Stimulated activated CD4-positive, alpha-beta T cell treated with anti-CD3 and anti-CD28 coated beads, Interleukin-2, amount 100 ng/mL, for 24 hours (primary cell): ENCODE measurements around the gene PRSS33.

Experiments
- DNase-seq, 2 donors: peaks; one replicate each; pipeline ENCODE4 v3.0.0-alpha.2; 2020

The PRSS33 gene

GRCh38 chr16:2761472-2761871 is 25.9 kb downstream of the PRSS33 start:
- no peak for DNase-seq

GRCh38 chr16:2757344-2757743 is 30.0 kb downstream of the PRSS33 start:
- DNase-seq, result no peak

DNA sequence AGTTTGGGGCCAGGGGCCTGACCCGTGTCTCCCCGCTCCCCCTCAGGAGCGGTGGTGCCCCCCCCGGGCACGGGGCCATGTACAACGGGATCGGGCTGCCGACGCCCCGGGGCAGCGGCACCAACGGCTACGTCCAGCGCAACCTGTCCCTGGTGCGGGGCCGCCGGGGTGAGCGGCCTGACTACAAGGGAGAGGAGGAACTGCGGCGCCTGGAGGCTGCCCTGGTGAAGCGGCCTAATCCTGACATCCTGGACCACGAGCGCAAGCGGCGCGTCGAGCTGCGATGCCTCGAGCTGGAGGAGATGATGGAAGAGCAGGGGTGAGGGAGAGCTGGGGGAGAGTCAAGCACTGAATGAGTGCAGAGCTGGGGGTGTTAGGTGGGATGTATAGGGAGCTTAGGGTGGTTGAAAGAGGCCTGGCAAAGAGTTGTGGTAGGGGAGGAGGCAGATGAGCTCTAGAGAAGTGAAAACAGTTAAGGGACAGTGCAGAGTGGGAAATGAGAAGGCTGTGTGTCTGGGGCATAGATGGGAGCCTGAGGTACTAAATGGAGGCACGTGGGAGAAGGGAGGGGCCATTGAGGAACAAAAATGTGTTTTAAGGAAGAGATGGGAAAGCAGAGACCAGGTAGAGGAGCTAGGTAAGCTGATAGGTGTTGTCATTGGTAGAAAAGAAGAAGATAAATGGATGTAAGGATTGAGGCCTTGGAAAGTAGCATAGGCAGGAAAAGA is 30.9 kb downstream of the PRSS33 start:
- DNase-seq, result no peak

- no peak for DNase-seq
Observed at GRCh38 chr16:2755158-2755557, 32.2 kb downstream of the PRSS33 start.

DNA sequence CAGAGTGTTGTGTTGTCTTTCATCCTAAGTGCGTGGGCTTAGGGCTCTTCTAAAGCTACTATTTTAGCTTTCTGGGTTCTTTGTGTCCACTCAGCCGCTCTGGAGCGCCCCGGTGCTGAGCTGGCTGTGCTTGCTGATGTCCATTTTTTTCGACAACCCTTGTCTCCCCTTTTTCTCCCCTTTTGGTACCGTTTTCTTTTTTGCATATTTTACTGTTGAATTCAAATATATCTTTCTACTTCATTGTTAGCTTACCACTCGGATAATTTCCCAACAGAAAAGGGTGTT is 33.7 kb downstream of the PRSS33 start:
- no peak for DNase-seq

- peak; percentile 76 to 81 for DNase-seq
Observed at GRCh38 chr16:2752850-2753732, 34.3 kb downstream of the PRSS33 start.

- DNase-seq, result peak; percentile 94
Observed at GRCh38 chr16:2752035-2752849, 35.1 kb downstream of the PRSS33 start, which contains the start of gene SRRM2. TSS of gene SRRM2 (plus strand) at chr16:2752638. CDS start at chr16:2756365, 3,727 bp downstream.

DNA sequence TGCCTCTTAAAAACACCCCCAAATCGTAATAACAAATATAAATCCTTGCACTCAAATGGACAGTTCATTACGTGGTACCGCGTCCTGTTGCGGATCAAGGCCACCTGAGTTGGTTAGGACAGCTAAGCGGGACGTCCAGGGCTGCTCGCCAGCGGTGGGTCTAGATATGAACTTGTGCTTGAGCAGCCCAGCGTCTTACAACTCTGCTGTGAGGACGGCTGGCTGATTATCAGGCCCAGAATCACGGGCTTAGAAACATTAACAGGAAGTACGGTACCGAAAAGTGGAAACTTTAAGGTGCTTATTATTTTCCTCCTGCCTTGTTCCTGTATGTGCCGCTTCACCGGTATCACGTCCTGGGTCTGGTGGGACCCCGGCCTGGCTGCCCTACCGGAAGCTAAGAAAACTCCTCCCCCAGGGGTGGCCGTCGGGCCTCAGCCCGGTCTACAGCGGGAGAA is 35.8 kb downstream of the PRSS33 start:
- no peak for DNase-seq

DNA sequence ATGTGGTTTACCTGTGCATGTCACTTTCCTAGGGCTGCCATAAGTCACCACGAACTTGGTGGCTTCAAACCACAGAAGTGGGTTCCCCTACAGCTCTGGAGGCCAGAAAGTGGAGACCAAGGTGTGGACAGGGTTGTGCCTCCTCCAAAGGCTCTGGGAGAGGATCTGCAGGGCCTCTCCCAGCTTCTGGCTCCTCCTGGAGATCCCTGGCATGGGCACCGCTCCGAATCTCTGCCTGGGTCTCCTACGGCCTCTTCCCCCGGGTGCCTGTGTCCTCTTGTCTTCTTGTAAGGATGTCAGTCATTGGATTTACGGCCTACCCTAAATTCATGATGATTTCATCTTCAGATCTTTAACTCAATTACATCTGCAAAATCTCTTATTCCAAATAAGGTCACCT is 37.4 kb downstream of the PRSS33 start:
- DNase-seq, result no peak

GRCh38 chr16:2749476-2749875 is 37.9 kb downstream of the PRSS33 start:
- no peak for DNase-seq

DNA sequence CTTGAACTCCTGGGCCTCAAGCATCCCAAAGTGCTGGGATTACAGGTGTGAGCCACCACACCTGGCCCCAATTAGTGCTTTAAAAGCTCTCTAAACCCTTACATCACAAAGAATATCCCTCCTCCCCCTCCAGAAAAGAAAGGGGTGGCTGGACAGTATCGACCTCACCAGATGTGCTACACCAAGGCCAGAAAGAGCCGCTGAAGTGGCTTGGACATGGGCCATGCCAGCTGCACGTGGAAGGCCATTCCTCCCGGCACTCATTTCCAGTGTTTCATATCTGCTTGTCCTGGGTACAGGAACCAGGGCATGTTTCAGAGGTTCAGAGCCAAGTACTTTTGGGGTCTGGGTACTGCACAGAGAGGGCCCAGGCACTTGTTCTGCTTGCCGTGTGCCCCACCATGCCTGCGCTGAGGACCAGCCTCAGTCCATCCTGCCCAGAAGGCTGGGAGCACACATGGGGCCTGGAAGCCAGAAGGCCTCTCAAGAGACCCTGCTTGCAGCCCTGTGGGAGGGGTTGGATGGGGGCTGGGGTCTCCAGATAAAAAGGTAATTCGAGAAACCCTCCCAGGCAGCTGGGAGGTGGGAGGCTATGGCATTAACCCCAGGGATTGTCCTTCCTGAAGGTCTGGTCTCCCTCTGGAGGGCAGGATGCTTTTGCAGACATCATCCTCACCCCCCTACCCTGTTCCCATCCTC is 38.5 kb downstream of the PRSS33 start:
- no peak for DNase-seq

GRCh38 chr16:2745961-2746360 is 41.4 kb downstream of the PRSS33 start:
- no peak for DNase-seq

DNA sequence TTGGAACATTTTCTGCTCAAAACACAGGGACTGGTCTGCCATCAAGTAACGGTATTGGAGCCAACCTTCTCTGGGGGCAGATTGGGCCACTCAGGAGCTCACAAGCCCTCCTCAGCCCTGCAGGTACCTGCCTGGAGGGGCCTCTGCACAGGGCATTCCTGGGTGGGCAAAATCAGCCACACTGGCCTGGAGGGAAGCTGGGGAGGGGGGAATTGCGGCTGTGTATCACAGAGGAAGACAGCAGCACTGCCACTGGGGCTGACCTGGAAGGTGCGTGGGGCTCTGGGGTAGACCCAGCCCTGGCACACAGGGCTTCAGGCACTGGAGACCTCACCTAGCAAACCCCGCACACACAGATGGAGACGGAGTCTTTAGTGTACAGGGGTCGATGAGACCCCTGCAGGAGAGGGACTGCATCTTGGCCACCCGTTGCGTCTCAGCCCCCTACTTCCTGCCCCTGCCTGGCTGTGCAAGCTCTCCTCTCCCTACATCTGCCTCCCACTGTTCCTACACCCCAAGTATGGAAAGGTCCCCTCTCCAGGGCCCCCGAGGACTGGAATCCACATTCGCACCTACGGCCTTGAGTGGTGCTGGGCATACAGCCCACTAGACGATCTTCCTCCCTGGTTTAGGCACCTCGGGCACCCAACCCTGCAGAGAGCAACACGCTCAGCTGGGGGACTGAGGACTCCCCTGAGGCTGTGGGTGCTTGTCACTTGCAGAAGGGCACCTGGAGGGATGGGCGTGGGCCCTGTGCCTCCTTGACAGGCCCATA is 42.1 kb downstream of the PRSS33 start:
- no peak for DNase-seq

DNA sequence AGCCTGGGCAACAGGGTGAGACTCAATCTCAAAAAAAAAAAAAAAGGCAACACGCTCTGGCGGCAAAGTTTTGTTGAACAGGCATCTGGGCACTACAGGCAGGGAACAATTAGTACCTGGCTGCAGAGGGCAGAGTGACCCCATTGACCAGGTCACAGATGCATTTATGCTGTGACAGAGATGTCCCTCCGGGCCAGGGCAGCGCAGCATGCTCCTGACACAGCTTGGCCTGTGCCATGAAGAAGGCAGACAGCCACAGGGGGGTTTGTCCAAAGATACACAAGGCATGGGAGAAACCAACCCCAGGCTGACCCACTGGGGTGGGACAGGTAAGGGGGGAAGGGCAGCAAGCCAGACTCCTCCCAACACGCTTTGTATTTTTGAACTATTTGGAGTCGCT is 42.6 kb downstream of the PRSS33 start:
- DNase-seq, result no peak

GRCh38 chr16:2743007-2743810 is 44.2 kb downstream of the PRSS33 start:
- DNase-seq, result no peak

- DNase-seq, result no peak
Observed at GRCh38 chr16:2742323-2743006, 44.9 kb downstream of the PRSS33 start.

DNA sequence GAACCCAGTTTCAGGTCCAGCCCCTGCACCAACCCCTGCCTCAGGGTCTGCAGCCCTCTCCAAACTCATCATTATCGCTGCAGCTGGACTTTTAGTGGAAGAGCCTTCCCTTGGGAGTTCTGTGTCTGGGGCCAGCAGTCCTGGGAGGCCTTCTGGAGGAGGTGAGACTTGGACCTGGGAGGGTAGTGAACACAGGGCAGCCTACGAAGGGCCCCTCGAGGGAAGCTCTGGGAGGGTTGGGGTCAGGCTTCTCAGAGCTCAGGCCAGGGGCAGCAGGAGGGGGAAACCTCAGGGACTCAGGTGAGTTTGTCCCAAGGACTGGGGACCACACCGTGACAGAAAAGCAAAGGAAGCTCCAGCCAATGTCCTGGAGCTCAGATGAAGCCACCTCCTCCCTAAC is 46.2 kb downstream of the PRSS33 start:
- no peak for DNase-seq

DNA sequence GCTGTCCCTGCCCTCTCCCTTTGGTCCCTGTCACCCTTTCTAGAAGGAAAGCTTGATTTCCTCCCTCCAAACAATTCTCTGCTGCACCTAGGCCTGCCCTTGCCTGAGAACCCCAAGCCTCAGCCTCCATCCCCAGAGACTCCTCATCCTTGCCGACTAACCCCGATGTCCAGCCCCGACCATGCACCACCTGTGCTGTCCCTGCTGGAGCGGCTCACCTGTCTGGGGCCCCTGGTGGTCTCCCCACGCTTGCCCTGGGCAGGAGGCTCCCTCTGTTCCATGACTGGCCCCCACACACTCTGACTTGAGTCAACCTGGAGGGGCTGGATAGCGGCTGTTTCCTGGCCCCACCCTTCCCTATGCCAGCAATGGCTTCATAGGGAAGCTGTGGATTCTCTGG is 46.9 kb downstream of the PRSS33 start:
- no peak for DNase-seq

DNA sequence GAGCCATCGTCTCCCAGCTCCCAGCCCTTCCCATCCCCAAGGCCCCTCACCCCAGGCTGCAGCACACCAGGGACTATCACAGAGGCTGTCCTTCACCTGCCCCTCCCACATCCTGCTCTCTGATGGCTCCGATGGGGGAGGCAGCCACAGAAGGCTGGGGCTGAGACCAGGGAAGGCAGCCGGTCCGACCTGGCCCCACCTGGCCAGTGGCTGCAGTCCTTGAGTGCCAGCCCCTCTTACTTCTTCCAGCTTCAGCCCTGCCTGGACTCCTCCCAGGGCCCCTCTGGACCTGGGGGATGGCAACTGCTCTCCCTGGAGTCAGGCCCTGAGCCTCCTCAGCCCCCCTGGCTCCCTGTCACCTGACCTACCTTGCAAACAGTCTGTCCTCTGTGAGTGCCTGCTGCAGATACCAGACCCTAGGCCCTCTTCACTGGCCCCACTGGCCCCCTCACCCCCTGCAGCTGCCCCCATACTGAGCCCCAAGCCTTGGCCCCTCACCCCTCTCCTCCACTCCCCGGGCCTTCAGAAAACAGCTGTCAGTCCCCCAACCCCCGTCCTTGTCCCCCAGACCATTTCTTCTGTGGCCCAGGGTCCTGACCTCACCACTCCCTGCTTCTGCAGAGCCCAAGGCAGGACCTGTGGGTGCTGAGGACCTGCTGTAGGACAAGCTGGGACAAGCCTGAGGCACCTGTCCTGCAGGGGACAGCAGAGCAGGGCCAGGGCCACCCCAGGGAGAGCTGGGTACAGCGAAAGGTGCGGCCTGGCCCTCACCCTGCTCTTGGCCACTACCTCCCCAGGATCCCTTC is 47.5 kb downstream of the PRSS33 start:
- no peak for DNase-seq

- no peak for DNase-seq
Observed at GRCh38 chr16:2738615-2739014, 48.7 kb downstream of the PRSS33 start.
